Measurements from ENCODE around the gene DISC1.
"Not testable (repeated sequence)": the region's sequence is repeated elsewhere in the genome, so short reads cannot be mapped to it uniquely, and the experiment has no call there.

The DISC1 gene

GRCh38 chr1:231606712-231607111 lies 19.9 kb upstream of the DISC1 start:
- DNase-seq (ENCODE audit: low read depth), result peak; percentile 45

GRCh38 chr1:231610388-231610787 lies 16.2 kb upstream of the DISC1 start:
- DNase-seq (ENCODE audit: low read depth), result no peak

GRCh38 chr1:231611111-231611510 lies 15.5 kb upstream of the DISC1 start:
- no peak for DNase-seq (ENCODE audit: low read depth)

GRCh38 chr1:231611851-231612250 lies 14.7 kb upstream of the DISC1 start:
- DNase-seq (ENCODE audit: low read depth), result no peak

- no peak for DNase-seq (ENCODE audit: low read depth)
These were observed 14.0 kb upstream of the DISC1 start for GRCh38 chr1:231612393-231613089.

GRCh38 chr1:231613419-231614349 lies 12.9 kb upstream of the DISC1 start:
- DNase-seq (ENCODE audit: low read depth), result no peak

GRCh38 chr1:231616667-231617066 lies 9.9 kb upstream of the DISC1 start:
- no peak for DNase-seq (ENCODE audit: low read depth)

GRCh38 chr1:231618609-231619256 lies 7.9 kb upstream of the DISC1 start:
- DNase-seq (ENCODE audit: low read depth), result no peak

- no peak for DNase-seq (ENCODE audit: low read depth)
These were observed 7.3 kb upstream of the DISC1 start for GRCh38 chr1:231619257-231619634.

GRCh38 chr1:231625042-231625441 lies 1.5 kb upstream of the DISC1 start:
- not testable (repeated sequence) for DNase-seq (ENCODE audit: low read depth)

GRCh38 chr1:231625975-231626534 lies 535 bp upstream of the DISC1 start:
- DNase-seq (ENCODE audit: low read depth), result no peak

GRCh38 chr1:231626951-231627614 lies 493 bp downstream of the DISC1 start:
- peak; percentile 63 for DNase-seq (ENCODE audit: low read depth)

- peak; percentile 58 for DNase-seq (ENCODE audit: low read depth)
These were observed 1.8 kb downstream of the DISC1 start for GRCh38 chr1:231628207-231628876.

GRCh38 chr1:231629132-231629531 lies 2.5 kb downstream of the DISC1 start:
- DNase-seq (ENCODE audit: low read depth), result peak; percentile 37

- DNase-seq (ENCODE audit: low read depth), result peak; percentile 80
These were observed 4.1 kb downstream of the DISC1 start for GRCh38 chr1:231630558-231631205.

- DNase-seq (ENCODE audit: low read depth), result peak; percentile 68
These were observed 5.1 kb downstream of the DISC1 start for GRCh38 chr1:231631717-231632116.

- DNase-seq (ENCODE audit: low read depth), result no peak
These were observed 5.5 kb downstream of the DISC1 start for GRCh38 chr1:231632119-231632518.

- DNase-seq (ENCODE audit: low read depth), result no peak
These were observed 7.9 kb downstream of the DISC1 start for GRCh38 chr1:231634323-231635013.

GRCh38 chr1:231636157-231636556 lies 9.6 kb downstream of the DISC1 start:
- DNase-seq (ENCODE audit: low read depth), result peak; percentile 85

- DNase-seq (ENCODE audit: low read depth), result not testable (repeated sequence)
These were observed 10.3 kb downstream of the DISC1 start for GRCh38 chr1:231636922-231637321.
